Prostate gland (tissue), 2 donors: ENCODE measurements around the gene KCNK18. TPM values are rescaled to one million over a fixed set of nuclear protein-coding genes. Genes with fewer than 3 reads are reported as not detected.
"Not testable (repeated sequence)": the region's sequence is repeated elsewhere in the genome, so short reads cannot be mapped to it uniquely, and the experiment has no call there.

Experiments used
- DNase-seq: peaks from one replicate; pipeline ENCODE4 v3.0.0-alpha.2; 2019; ENCODE audit warnings: low spot score
- H3K27ac ChIP-seq, 2 donors: fragments of 200-600 bp; sonication (generic); 2 replicates each; pipeline ENCODE4 v1.5.1; 2017 to 2019
- H3K27me3 ChIP-seq: fragments of 200-600 bp; sonication (generic); replicated peaks from 2 replicates; pipeline ENCODE4 v1.5.1; 2019; ENCODE audit not compliant: insufficient read depth
- H3K36me3 ChIP-seq, 2 donors: fragments of 200-600 bp; sonication (generic); 1 replicate in 1 of 2; 2 replicates in 1 of 2; pipeline versions ENCODE4 v1.5.1 to v1.8.1; 2017 to 2019
- H3K4me1 ChIP-seq: fragments of 200-600 bp; sonication (generic); replicated peaks from 2 replicates; pipeline ENCODE4 v1.5.1; 2019
- H3K4me3 ChIP-seq, 2 donors: fragments of 200-600 bp; sonication (generic); 2 replicates each; pipeline ENCODE4 v1.5.1; 2017 to 2019
- H3K9me3 ChIP-seq: fragments of 200-600 bp; sonication (generic); 2 replicates; pipeline ENCODE4 v1.5.1; 2017
- POLR2A ChIP-seq: fragments of 450-650 bp; IDR thresholded peaks from one replicate; pipeline ENCODE4 v1.6.1; 2016; ENCODE audit warnings: antibody characterized with exemption, mild to moderate bottlenecking
- POLR2AphosphoS5 ChIP-seq: sonication (generic); formaldehyde crosslinking; IDR thresholded peaks from one replicate; pipeline ENCODE4 v1.6.1; 2017; ENCODE audit warnings: antibody characterized with exemption
- WGBS: methylation state at CpG from one replicate; pipeline ENCODE4 v1.1.5; 2018; 5-methylcytosine and 5-hydroxymethylcytosine counted together
- intact Hi-C: fragments of 100-400 bp; cut with DNase I; formaldehyde crosslinking; loops from one replicate; pipeline ENCODE4 v1.14.2; 2022
- total RNA-seq, 2 donors: library from RNA; depleted of rRNA; stranded (reverse); fragments of >200 nt; gene quantifications; one replicate each; pipeline ENCODE4 v1.1.0, GENCODE V29; 2016
- TF ChIP-seq, protein P1 (sequence below), 4 experiments: fragments of 200-600 bp in 2 of 4; fragments of 450-650 bp in 2 of 4; sonication (generic) in 2 of 4; IDR thresholded peaks; 1 replicate in 3 of 4; 2 replicates in 1 of 4; pipeline ENCODE4 v1.5.1; 2016 to 2019; ENCODE audit warnings: antibody characterized with exemption in 4 of 4, mild to moderate bottlenecking in 2 of 4, moderate library complexity in 2 of 4

The KCNK18 gene
- total RNA-seq, 2 donors from 2014 or later: not detected

DNA sequence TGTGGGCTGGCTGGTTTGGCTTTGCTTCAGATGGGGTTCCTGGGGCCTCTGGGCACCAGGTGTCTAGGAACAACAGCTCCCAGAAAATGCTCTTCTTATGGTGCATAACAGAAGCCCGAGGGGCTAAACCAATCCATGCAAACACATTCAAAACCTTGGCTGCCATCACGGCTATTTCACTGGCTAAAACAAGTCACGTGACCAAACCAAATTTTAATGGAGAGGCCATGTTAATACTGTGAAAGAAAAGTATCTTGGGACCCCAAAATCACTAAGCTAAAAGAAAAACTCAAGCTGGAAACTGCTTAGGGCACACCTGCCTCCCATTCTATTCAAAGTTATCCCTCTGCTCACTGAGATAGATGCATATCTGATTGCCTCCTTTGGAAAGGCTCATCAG, 19.1 kb upstream of the KCNK18 start:
- Histone ChIP-seq H3K27ac (no peak overlapping the region), H3K27me3 (peaks cover 4% of the 10 kb centered on the region), H3K4me1 (peaks cover 4% of the 10 kb centered on the region), H3K36me3 (no peaks in the 10 kb centered on the region), H3K9me3 (no peaks in the 10 kb centered on the region), H3K4me3 (no peak overlapping the region)
- DNase-seq: no peak
- 76% methylated on average over 3 of the region's 3 CpGs for WGBS
- intact Hi-C loops: no loop called here
- no peak for TF ChIP-seq POLR2AphosphoS5
- TF ChIP-seq, protein P1, sequence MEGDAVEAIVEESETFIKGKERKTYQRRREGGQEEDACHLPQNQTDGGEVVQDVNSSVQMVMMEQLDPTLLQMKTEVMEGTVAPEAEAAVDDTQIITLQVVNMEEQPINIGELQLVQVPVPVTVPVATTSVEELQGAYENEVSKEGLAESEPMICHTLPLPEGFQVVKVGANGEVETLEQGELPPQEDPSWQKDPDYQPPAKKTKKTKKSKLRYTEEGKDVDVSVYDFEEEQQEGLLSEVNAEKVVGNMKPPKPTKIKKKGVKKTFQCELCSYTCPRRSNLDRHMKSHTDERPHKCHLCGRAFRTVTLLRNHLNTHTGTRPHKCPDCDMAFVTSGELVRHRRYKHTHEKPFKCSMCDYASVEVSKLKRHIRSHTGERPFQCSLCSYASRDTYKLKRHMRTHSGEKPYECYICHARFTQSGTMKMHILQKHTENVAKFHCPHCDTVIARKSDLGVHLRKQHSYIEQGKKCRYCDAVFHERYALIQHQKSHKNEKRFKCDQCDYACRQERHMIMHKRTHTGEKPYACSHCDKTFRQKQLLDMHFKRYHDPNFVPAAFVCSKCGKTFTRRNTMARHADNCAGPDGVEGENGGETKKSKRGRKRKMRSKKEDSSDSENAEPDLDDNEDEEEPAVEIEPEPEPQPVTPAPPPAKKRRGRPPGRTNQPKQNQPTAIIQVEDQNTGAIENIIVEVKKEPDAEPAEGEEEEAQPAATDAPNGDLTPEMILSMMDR (IDR thresholded peaks at IDR 0.05): no peak
- no peak for TF ChIP-seq POLR2A

DNA sequence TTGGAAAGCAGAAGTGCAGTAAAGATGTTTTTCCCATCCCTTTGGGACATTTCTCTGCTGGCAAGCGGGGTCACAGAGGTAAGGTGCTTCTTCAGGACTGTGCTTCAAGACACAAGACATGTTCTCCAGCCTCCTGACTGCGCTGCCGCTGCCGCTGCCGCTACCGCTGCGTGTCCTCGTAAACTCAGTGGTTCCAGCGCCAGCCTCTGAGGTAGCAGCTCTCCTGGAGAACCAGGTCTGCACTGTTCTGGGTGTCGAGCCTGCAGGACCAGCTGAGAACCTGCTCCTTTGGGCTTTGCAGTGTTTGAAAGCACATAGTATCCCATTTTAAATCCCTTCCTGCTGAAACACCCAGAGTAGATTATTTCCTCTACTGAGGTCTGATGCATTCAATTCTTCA, 13.0 kb upstream of the KCNK18 start:
- Histone ChIP-seq H3K9me3 (no peaks in the 10 kb centered on the region), H3K36me3 (no peaks in the 10 kb centered on the region), H3K4me3 (no peak overlapping the region), H3K27me3 (no peaks in the 10 kb centered on the region), H3K4me1 (no peaks in the 10 kb centered on the region), H3K27ac (no peak overlapping the region)
- DNase-seq: no peak
- TF ChIP-seq, protein P1 (IDR thresholded peaks at IDR 0.05): no peak
- no peak for TF ChIP-seq POLR2AphosphoS5
- WGBS: 87% methylated on average over 10 of the region's 10 CpGs
- intact Hi-C loops: no loop called here

DNA sequence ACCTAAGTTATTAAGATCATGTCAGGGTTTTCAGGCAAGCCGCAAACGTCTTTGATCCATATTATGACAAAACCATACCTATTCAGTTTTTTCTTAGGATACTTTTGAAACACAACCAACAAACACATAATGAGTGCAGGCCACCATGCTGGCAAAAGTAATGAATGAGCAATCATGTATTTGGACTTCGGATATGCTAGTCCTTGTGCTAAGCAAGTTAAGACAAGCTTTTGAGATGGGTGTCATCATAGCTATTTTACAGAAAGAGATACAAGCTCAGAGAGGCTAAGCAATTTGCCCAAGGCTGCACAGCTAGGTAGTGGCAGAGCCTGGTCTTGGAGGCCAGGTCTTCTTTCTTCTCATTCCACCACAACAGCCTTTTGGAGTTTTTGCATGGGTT, 12.5 kb upstream of the KCNK18 start:
- 62% methylated on average over 3 of the region's 3 CpGs for WGBS
- TF ChIP-seq, protein P1 (IDR thresholded peaks at IDR 0.05): no peak
- no peak for TF ChIP-seq POLR2AphosphoS5
- no peak for TF ChIP-seq POLR2A
- H3K4me3 ChIP-seq: no peak overlapping the region
- H3K36me3 ChIP-seq: no peaks in the 10 kb centered on the region
- intact Hi-C loops: no loop called here
- H3K27ac ChIP-seq: no peak overlapping the region
- no peaks in the 10 kb centered on the region for H3K27me3 ChIP-seq
- no peaks in the 10 kb centered on the region for H3K9me3 ChIP-seq
- DNase-seq: no peak
- H3K4me1 ChIP-seq: no peaks in the 10 kb centered on the region

DNA sequence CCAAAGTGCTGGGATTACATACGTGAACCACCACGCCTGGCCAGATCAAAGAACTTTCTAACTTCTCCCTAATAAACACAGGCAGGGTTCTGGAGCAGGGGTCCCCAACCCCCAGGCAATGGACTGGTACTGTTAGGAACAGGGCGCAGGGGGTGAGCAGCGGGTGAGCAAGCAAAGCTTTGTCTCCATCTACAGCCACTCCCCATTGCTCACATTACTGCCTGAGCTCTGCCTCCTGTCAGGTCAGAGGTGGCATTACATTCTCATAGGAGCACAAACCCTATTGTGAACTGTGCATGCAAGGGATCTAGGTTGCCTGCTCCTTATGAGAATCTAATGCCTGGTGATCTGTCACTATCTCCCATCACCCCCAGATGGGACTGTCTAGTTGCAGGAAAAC, 11.5 kb upstream of the KCNK18 start:
- H3K27ac ChIP-seq, H3K36me3 ChIP-seq, DNase-seq, H3K27me3 ChIP-seq, H3K9me3 ChIP-seq, H3K4me3 ChIP-seq, H3K4me1 ChIP-seq, intact Hi-C loops: not testable (repeated sequence)
- WGBS: 89% methylated on average over 4 of the region's 4 CpGs

DNA sequence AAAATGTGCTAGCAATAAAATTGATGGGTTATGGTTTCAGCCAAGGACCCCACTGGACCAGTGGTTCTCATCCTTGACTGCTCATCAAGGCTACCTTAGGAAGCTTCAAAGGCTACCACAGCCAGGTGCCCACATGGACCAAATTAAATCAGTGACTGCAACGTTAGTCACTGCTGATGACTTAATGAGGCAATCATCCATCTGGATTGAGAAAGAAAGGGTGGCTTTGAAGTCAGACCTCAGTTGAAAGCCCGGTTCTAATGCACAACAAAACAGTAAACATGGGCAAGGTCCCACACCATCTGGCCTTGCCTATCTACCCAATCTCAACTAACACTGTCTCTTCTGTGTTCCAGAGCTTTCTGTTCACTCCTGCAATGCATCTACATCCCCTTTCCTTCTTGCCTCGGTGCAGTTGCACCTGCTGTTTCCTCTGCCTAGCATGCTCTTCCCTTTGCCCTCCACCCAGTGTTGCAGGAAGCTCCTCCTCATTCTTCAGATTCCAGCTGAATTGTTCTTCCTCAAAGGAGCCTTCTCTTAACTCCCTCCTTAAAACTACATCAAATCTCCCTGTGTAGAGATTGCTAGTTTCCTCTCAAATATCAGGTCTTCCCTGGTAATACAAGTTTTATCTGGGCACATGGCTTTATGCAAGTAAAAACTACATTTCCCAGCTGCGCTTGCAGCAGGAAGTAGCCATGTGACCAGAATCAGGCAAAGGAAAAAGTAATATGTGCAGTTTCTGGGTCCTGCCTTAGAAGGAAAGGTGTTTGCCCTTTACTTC, 10.3 kb upstream of the KCNK18 start:
- no peaks in the 10 kb centered on the region for H3K4me1 ChIP-seq
- H3K27ac ChIP-seq: no peak overlapping the region
- WGBS: 52% methylated on average over 4 of the region's 4 CpGs
- H3K9me3 ChIP-seq: no peaks in the 10 kb centered on the region
- DNase-seq: no peak
- H3K27me3 ChIP-seq: no peaks in the 10 kb centered on the region
- H3K36me3 ChIP-seq: no peaks in the 10 kb centered on the region
- H3K4me3 ChIP-seq: no peak overlapping the region
- TF ChIP-seq POLR2A (no peak), POLR2AphosphoS5 (no peak)
- TF ChIP-seq, protein P1 (IDR thresholded peaks at IDR 0.05): no peak
- intact Hi-C loops: no loop called here
